Measurements from ENCODE around the gene ETV3L. TPM values are rescaled to one million over a fixed set of nuclear protein-coding genes. Genes with fewer than 3 reads are reported as not detected.

ETV3L gene
- total RNA-seq, 1 donor from 2014 or later, result not detected

DNA sequence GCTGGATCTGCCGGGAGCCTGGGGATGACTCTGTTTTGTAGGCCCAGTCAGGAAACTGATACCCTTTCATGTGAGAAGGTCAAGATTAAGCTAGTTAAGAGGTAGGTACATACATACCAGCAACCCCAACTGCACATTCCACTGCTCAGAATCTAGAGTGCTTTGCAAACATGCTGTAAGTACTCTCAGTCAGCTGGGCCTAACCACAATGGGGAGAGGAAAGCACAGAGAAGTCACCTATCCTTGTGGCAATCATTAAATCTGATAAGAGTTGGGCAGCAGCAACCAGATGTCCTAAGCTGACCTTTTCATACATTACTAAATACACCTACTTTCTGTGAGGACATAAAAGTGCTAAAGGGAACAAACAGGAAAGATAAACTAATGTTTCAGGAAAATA lies 36.0 kb upstream of the ETV3L start:
- Mint-ChIP-seq H3K27ac (ENCODE audit: unreplicated experiment) (no peak overlapping the region), H3K9me3 (ENCODE audit: low read depth) (no peaks in the 10 kb centered on the region), H3K27me3 (ENCODE audit: low read depth) (no peaks in the 10 kb centered on the region), H3K4me1 (ENCODE audit: low read depth) (peaks cover 32% of the 10 kb centered on the region), H3K4me3 (ENCODE audit: unreplicated experiment) (no peak overlapping the region), H3K36me3 (ENCODE audit: low read depth) (peaks cover 38% of the 10 kb centered on the region)
- no peak for DNase-seq (ENCODE audit: low spot score)
- TF ChIP-seq, protein P1, sequence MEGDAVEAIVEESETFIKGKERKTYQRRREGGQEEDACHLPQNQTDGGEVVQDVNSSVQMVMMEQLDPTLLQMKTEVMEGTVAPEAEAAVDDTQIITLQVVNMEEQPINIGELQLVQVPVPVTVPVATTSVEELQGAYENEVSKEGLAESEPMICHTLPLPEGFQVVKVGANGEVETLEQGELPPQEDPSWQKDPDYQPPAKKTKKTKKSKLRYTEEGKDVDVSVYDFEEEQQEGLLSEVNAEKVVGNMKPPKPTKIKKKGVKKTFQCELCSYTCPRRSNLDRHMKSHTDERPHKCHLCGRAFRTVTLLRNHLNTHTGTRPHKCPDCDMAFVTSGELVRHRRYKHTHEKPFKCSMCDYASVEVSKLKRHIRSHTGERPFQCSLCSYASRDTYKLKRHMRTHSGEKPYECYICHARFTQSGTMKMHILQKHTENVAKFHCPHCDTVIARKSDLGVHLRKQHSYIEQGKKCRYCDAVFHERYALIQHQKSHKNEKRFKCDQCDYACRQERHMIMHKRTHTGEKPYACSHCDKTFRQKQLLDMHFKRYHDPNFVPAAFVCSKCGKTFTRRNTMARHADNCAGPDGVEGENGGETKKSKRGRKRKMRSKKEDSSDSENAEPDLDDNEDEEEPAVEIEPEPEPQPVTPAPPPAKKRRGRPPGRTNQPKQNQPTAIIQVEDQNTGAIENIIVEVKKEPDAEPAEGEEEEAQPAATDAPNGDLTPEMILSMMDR (IDR thresholded peaks at IDR 0.05), result no peak

DNA sequence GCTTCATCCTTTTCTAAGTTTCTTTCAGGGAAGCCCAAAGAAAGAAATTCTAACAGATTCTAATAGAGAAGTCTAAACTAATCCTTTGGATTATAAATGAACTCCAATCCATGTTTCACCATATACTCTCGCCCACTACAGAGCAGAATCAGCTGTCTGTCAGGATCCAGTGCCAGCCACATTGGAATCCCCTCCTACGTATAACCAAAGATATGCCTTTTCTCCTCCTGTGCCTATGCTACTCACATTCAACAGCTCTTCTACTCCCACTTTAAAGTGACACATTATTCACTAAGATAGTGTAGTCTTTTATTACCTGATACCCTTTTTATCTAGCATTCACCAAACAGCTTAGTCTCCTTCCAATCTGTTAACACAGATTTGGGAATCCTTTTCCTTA lies 35.5 kb upstream of the ETV3L start:
- Mint-ChIP-seq H3K36me3 (ENCODE audit: low read depth) (peaks cover 38% of the 10 kb centered on the region), H3K9me3 (ENCODE audit: low read depth) (no peaks in the 10 kb centered on the region), H3K4me3 (ENCODE audit: unreplicated experiment) (no peak overlapping the region), H3K27ac (ENCODE audit: unreplicated experiment) (peak overlapping the region; percentile 6), H3K4me1 (ENCODE audit: low read depth) (peaks cover 32% of the 10 kb centered on the region), H3K27me3 (ENCODE audit: low read depth) (no peaks in the 10 kb centered on the region)
- DNase-seq (ENCODE audit: low spot score), result no peak
- TF ChIP-seq, protein P1 (IDR thresholded peaks at IDR 0.05), result no peak

DNA sequence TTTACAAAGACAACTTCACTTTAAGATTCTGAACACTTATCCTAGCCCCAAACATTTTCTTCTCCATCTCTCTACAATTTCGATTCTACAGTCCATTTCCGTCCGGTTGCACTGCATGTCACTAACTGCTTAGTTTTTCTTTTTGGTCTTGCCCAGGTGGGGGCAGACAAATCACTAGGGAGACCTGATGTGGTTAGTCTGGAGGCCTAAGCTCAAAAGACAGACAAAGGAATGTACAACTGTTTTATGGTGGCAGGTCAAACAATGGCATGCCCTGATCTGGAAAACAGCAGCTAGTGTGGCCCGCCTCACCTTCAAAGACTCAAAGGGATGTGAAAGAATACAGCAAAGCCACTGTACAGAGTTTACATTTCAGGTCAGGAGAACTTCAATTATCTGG lies 34.8 kb upstream of the ETV3L start:
- Mint-ChIP-seq H3K4me1 (ENCODE audit: low read depth) (peaks cover 31% of the 10 kb centered on the region), H3K27ac (ENCODE audit: unreplicated experiment) (no peak overlapping the region), H3K27me3 (ENCODE audit: low read depth) (no peaks in the 10 kb centered on the region), H3K4me3 (ENCODE audit: unreplicated experiment) (no peak overlapping the region), H3K36me3 (ENCODE audit: low read depth) (peaks cover 38% of the 10 kb centered on the region), H3K9me3 (ENCODE audit: low read depth) (no peaks in the 10 kb centered on the region)
- no peak for DNase-seq (ENCODE audit: low spot score)
- TF ChIP-seq, protein P1 (IDR thresholded peaks at IDR 0.05), result no peak

DNA sequence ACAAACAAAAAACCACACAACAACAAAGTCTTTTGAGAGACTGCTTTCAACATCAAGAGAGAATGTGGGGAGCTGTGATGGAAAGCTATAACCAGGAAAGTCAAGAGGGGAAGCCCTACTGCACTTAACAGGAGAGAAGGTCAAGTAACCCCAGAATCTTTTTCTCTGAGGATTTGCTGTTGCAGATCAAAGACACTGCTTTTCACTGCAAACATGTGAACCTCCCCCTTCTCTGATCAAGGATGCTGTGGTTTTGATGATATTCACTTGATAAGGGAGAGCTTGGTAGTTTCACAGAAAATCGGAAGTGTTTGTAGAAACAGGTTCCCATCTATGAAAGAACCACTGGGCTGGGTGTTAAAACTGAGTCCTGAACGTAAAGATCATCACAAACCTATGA lies 33.8 kb upstream of the ETV3L start:
- DNase-seq (ENCODE audit: low spot score), result no peak
- Mint-ChIP-seq H3K9me3 (ENCODE audit: low read depth) (no peaks in the 10 kb centered on the region), H3K4me1 (ENCODE audit: low read depth) (peaks cover 24% of the 10 kb centered on the region), H3K36me3 (ENCODE audit: low read depth) (peaks cover 40% of the 10 kb centered on the region), H3K27me3 (ENCODE audit: low read depth) (no peaks in the 10 kb centered on the region), H3K27ac (ENCODE audit: unreplicated experiment) (no peak overlapping the region), H3K4me3 (ENCODE audit: unreplicated experiment) (no peak overlapping the region)
- TF ChIP-seq, protein P1 (IDR thresholded peaks at IDR 0.05), result no peak

DNA sequence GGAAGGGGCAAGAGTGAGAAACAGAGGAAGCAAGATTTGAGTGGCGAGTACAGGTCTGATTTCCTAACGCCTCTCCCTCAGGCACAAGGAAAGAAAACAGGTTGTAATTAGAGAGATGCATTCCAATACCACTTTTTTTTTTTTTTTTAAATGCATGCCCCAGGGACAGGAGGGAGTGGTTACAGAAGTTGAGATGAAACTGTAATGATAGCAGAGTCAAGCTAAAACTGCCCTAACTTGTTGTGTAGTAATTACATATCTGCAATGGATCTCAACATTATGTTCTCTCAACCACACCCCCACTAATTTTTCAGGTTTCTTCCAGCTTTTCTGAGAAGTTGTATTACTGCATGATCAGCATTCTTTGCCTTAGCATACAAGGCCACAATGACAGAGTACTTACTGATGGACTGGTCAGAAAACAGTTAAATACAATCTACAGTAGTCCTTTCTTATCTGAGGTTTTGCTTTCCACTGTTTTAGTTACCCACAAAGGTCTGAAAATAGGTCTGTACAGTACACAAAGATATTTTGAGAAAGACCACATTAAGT lies 33.1 kb upstream of the ETV3L start:
- Mint-ChIP-seq H3K27me3 (ENCODE audit: low read depth) (no peaks in the 10 kb centered on the region), H3K27ac (ENCODE audit: unreplicated experiment) (no peak overlapping the region), H3K4me1 (ENCODE audit: low read depth) (peaks cover 24% of the 10 kb centered on the region), H3K9me3 (ENCODE audit: low read depth) (no peaks in the 10 kb centered on the region), H3K4me3 (ENCODE audit: unreplicated experiment) (no peak overlapping the region), H3K36me3 (ENCODE audit: low read depth) (peaks cover 45% of the 10 kb centered on the region)
- TF ChIP-seq, protein P1 (IDR thresholded peaks at IDR 0.05), result no peak
- no peak for DNase-seq (ENCODE audit: low spot score)
